HUES48 (cell line): Measurements from ENCODE around the gene FAT1.

Experiments used
- H3K27ac ChIP-seq: one replicate; pipeline ENCODE4 v1.7.0; 2013; ENCODE audit warnings: low read depth, low read length, inconsistent platforms
- H3K27me3 ChIP-seq: 2 replicates; pipeline ENCODE4 v1.6.1; 2013; ENCODE audit warnings: mild to moderate bottlenecking, low read length; ENCODE audit not compliant: control insufficient read depth, insufficient read depth
- H3K36me3 ChIP-seq: 2 replicates; pipeline ENCODE4 v1.6.1; 2013; ENCODE audit warnings: low read length; ENCODE audit not compliant: control insufficient read depth, insufficient read depth
- H3K4me1 ChIP-seq: 2 replicates; pipeline ENCODE4 v1.6.1; 2013; ENCODE audit warnings: mild to moderate bottlenecking, low read length; ENCODE audit not compliant: control insufficient read depth, insufficient read depth
- H3K4me3 ChIP-seq: 2 replicates; pipeline ENCODE4 v1.5.1; 2013; ENCODE audit warnings: mild to moderate bottlenecking, low read depth, low read length
- H3K9ac ChIP-seq: 2 replicates; pipeline ENCODE4 v1.6.1; 2013; ENCODE audit warnings: mild to moderate bottlenecking, low read depth, low read length, moderate library complexity
- H3K9me3 ChIP-seq: 2 replicates; pipeline ENCODE4 v1.6.1; 2013; ENCODE audit warnings: low read length; ENCODE audit not compliant: control insufficient read depth, insufficient read depth

The FAT1 gene

GRCh38 chr4:186722796-186723291 lies 812 bp downstream of the FAT1 start:
- Histone ChIP-seq H3K9ac (peak overlapping the region; percentile 74), H3K4me1 (peaks cover 18% of the 10 kb centered on the region), H3K36me3 (no peaks in the 10 kb centered on the region), H3K27ac (peak overlapping the region; percentile 99), H3K9me3 (no peaks in the 10 kb centered on the region), H3K27me3 (peaks cover 20% of the 10 kb centered on the region), H3K4me3 (peak overlapping the region; percentile 94)

GRCh38 chr4:186719925-186720694 lies 3.5 kb downstream of the FAT1 start:
- no peak overlapping the region for H3K9ac ChIP-seq
- peaks cover 7% of the 10 kb centered on the region for H3K27me3 ChIP-seq
- H3K27ac ChIP-seq: no peak overlapping the region
- no peak overlapping the region for H3K4me3 ChIP-seq
- peaks cover 35% of the 10 kb centered on the region for H3K4me1 ChIP-seq
- no peaks in the 10 kb centered on the region for H3K36me3 ChIP-seq
- no peaks in the 10 kb centered on the region for H3K9me3 ChIP-seq

- peaks cover 4% of the 10 kb centered on the region; the same call in 1 of the 2 replicates for H3K27me3 ChIP-seq
- no peak overlapping the region for H3K4me3 ChIP-seq
- peaks cover 42% of the 10 kb centered on the region for H3K4me1 ChIP-seq
- H3K9me3 ChIP-seq: no peaks in the 10 kb centered on the region
- H3K36me3 ChIP-seq: no peaks in the 10 kb centered on the region
- H3K9ac ChIP-seq: no peak overlapping the region
- H3K27ac ChIP-seq: no peak overlapping the region
Measured at GRCh38 chr4:186717556-186717955, 6.1 kb downstream of the FAT1 start.

GRCh38 chr4:186715077-186715476 lies 8.6 kb downstream of the FAT1 start:
- peaks cover 40% of the 10 kb centered on the region for H3K4me1 ChIP-seq
- no peak overlapping the region for H3K4me3 ChIP-seq
- H3K36me3 ChIP-seq: no peaks in the 10 kb centered on the region; the same call in 1 of the 2 replicates
- no peak overlapping the region for H3K9ac ChIP-seq
- H3K9me3 ChIP-seq: no peaks in the 10 kb centered on the region
- H3K27me3 ChIP-seq: no peaks in the 10 kb centered on the region
- no peak overlapping the region for H3K27ac ChIP-seq

GRCh38 chr4:186714006-186714675 lies 9.5 kb downstream of the FAT1 start:
- H3K4me3 ChIP-seq: no peak overlapping the region
- H3K36me3 ChIP-seq: peaks cover 8% of the 10 kb centered on the region
- H3K27ac ChIP-seq: no peak overlapping the region
- H3K9ac ChIP-seq: no peak overlapping the region
- H3K4me1 ChIP-seq: peaks cover 38% of the 10 kb centered on the region
- no peaks in the 10 kb centered on the region for H3K27me3 ChIP-seq
- no peaks in the 10 kb centered on the region for H3K9me3 ChIP-seq

- H3K27ac ChIP-seq: no peak overlapping the region
- H3K27me3 ChIP-seq: no peaks in the 10 kb centered on the region
- no peak overlapping the region for H3K9ac ChIP-seq
- H3K4me1 ChIP-seq: peaks cover 33% of the 10 kb centered on the region
- H3K36me3 ChIP-seq: peaks cover 23% of the 10 kb centered on the region
- H3K9me3 ChIP-seq: no peaks in the 10 kb centered on the region
- H3K4me3 ChIP-seq: no peak overlapping the region
Measured at GRCh38 chr4:186712690-186713089, 11.0 kb downstream of the FAT1 start.

- no peak overlapping the region for H3K4me3 ChIP-seq
- H3K4me1 ChIP-seq: peaks cover 17% of the 10 kb centered on the region
- peaks cover 43% of the 10 kb centered on the region for H3K36me3 ChIP-seq
- H3K9me3 ChIP-seq: no peaks in the 10 kb centered on the region
- H3K27ac ChIP-seq: no peak overlapping the region
- no peak overlapping the region for H3K9ac ChIP-seq
- no peaks in the 10 kb centered on the region for H3K27me3 ChIP-seq
Measured at GRCh38 chr4:186710521-186711119, 13.0 kb downstream of the FAT1 start.

GRCh38 chr4:186709517-186709916 lies 14.1 kb downstream of the FAT1 start:
- H3K36me3 ChIP-seq: peaks cover 49% of the 10 kb centered on the region
- H3K9ac ChIP-seq: no peak overlapping the region
- no peak overlapping the region for H3K4me3 ChIP-seq
- no peak overlapping the region for H3K27ac ChIP-seq
- H3K4me1 ChIP-seq: peaks cover 13% of the 10 kb centered on the region; the same call in 1 of the 2 replicates
- H3K27me3 ChIP-seq: no peaks in the 10 kb centered on the region
- H3K9me3 ChIP-seq: no peaks in the 10 kb centered on the region

- Histone ChIP-seq H3K4me1 (peaks cover 13% of the 10 kb centered on the region; the same call in 1 of the 2 replicates), H3K36me3 (peaks cover 53% of the 10 kb centered on the region)
Measured at GRCh38 chr4:186708554-186708953, 15.1 kb downstream of the FAT1 start.

GRCh38 chr4:186707996-186708395 lies 15.7 kb downstream of the FAT1 start:
- no peak overlapping the region for H3K4me3 ChIP-seq
- H3K9me3 ChIP-seq: no peaks in the 10 kb centered on the region
- H3K9ac ChIP-seq: no peak overlapping the region
- H3K36me3 ChIP-seq: peaks cover 57% of the 10 kb centered on the region
- H3K27ac ChIP-seq: no peak overlapping the region
- no peaks in the 10 kb centered on the region for H3K27me3 ChIP-seq
- peaks cover 13% of the 10 kb centered on the region for H3K4me1 ChIP-seq

More at GRCh38 chr4:186708554-186708953, 15.1 kb downstream of the FAT1 start:
- Histone ChIP-seq H3K27me3 (no peaks in the 10 kb centered on the region), H3K9ac (no peak overlapping the region), H3K27ac (no peak overlapping the region), H3K4me3 (no peak overlapping the region), H3K9me3 (no peaks in the 10 kb centered on the region)

- Histone ChIP-seq H3K9ac (no peak overlapping the region), H3K4me3 (no peak overlapping the region), H3K36me3 (peaks cover 57% of the 10 kb centered on the region), H3K27me3 (no peaks in the 10 kb centered on the region), H3K9me3 (no peaks in the 10 kb centered on the region), H3K4me1 (peaks cover 15% of the 10 kb centered on the region), H3K27ac (no peak overlapping the region)
Measured at GRCh38 chr4:186707574-186707973, 16.1 kb downstream of the FAT1 start.
